Pancreas (tissue), 10 donors: ENCODE data around the gene TBC1D17. TPM values are rescaled to one million over a fixed set of nuclear protein-coding genes. Genes with fewer than 3 reads are reported as not detected.
A peak's percentile ranks its signal among the peaks of the same experiment; 100 is the strongest.

Source experiments
- ATAC-seq, 4 donors: fragments of 200-7000 bp; cut with Tn5 transposase; one replicate each; pipeline versions ENCODE4 v1.8.0 to v1.9.1; 2020; ENCODE audit warnings: mild to moderate bottlenecking in 4 of 4, moderate library complexity in 4 of 4
- DNase-seq, 6 donors: peaks; one replicate each; pipeline ENCODE4 v3.0.0-alpha.2; 2020
- FAIRE-seq: peaks from 2 replicates; lab custom pipeline; 2012; peaks lifted over from hg19 to GRCh38; lab: Jason Lieb, UNC
- H3K27ac ChIP-seq, 4 donors: fragments of 200-600 bp; sonication (generic); 1 replicate in 3 of 4; 2 replicates in 1 of 4; pipeline versions ENCODE4 v1.5.0 to v1.8.0; 2020
- H3K27me3 ChIP-seq, 4 donors: fragments of 200-600 bp; one replicate each; pipeline ENCODE4 v1.8.0; 2021
- H3K36me3 ChIP-seq, 3 donors: fragments of 200-600 bp; sonication (generic) in 1 of 3; one replicate each; pipeline versions ENCODE4 v1.5.0 to v1.8.0; 2020 to 2021
- H3K4me1 ChIP-seq, 3 donors: fragments of 200-600 bp; one replicate each; pipeline ENCODE4 v1.8.0; 2021
- H3K4me3 ChIP-seq, 4 donors: fragments of 200-600 bp; sonication (generic) in 2 of 4; one replicate each; pipeline versions ENCODE4 v1.5.0 to v1.8.0; 2020 to 2021
- H3K9me3 ChIP-seq, 4 donors: fragments of 200-600 bp; one replicate each; pipeline ENCODE4 v1.8.0; 2021
- CTCF ChIP-seq, 4 donors: fragments of 200-600 bp; sonication (generic) in 3 of 4; IDR thresholded peaks; one replicate each; pipeline versions ENCODE4 v1.5.0 to v1.8.0; 2021; ENCODE audit warnings: antibody characterized with exemption in 4 of 4
- WGBS, 2 donors: extraction: QIAGEN DNeasy Blood & Tissue Kit; methylation state at CpG; one replicate each; pipeline ENCODE4 v1.1.7; 2013; 5-methylcytosine and 5-hydroxymethylcytosine counted together
- intact Hi-C, 3 donors: fragments of 100-400 bp; cut with DNase I; formaldehyde crosslinking; loops; one replicate each; pipeline versions ENCODE4 v1.11.1 to v1.14.2; 2022
- polyA plus RNA-seq, 2 donors: library from polyadenylated mRNA; stranded (reverse); fragments of 200-250 nt; gene quantifications; one replicate each; pipeline ENCODE4 v1.2.3, GENCODE V29; 2013
- total RNA-seq, 6 donors: library from RNA; stranded (reverse); fragmentation: NEBNext Ultra II Directional in 4 of 6; extraction: Animal tissue kit (Norgen Biotek cat#: 25700) in 4 of 6; gene quantifications; one replicate each; pipeline versions ENCODE4 v1.2.1 to v1.2.4, GENCODE V29; 2021 to 2023
- donor health status: healthy with polysubstance abuse.
- donor health status: DM: no; HTN: no; CAD: no; lungs with moderate emphysema.
- donor health status: DM: no; HTN: no; CAD: no.
- donor health status: control.
- donor health status: control.
- donor health status: Bipolar disorder and iron deficiency.
- donor health status: DM: yes; HTN: yes; CAD: no.
- donor health status: DM: no; HTN: no; CAD: no.
- donor health status: DM: no; HTN: no; CAD: no.
- donor health status: DM: yes; HTN: yes; CAD: no.

TBC1D17 gene
- total and polyA plus RNA-seq, 8 donors, result 21.0 to 99.3 (median 31.3) TPM

GRCh38 chr19:49929611-49930482, 52.3 kb downstream of the TBC1D17 start:
- FAIRE-seq, result peak; percentile 70
- intact Hi-C loops, result no loop called here

DNA sequence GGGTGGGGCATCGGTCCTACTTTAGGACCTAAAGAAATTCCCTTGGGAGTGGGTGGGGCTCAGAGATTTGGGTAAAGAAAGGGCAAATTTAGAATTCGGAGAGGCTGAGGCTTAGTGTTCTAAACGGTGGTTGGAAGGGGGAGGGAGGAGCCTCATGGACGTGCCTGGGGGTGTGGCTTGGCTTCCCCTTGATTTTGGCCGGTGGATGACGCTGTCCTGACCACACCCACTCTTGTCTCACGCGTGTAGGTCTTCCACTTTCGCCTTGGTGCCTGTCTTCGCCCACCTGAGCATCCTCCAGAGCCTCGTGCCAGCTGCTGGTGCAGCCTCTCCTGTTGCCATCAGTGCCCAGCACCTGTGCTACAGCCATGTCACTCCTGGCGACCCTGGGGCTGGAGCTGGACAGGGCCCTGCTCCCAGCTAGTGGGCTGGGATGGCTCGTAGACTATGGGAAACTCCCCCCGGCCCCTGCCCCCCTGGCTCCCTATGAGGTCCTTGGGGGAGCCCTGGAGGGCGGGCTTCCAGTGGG, 53.0 kb downstream of the TBC1D17 start:
- Histone ChIP-seq H3K4me1 (peaks cover 9 to 13% (median 9%) of the 10 kb centered on the region in 3 donors), H3K4me3 (peak overlapping the region in 1 of 4 donors; percentile 90), H3K9me3 (no peaks in the 10 kb centered on the region), H3K27me3 (no peaks in the 10 kb centered on the region), H3K36me3 (no peaks in the 10 kb centered on the region), H3K27ac (no peak overlapping the region)
- WGBS, 2 donors, result 58 to 62% methylated on average over 15 of the region's 15 CpGs
- intact Hi-C loops, result no loop called here
- DNase-seq, result peak in 2 of 6 donors; percentile 57 to 61
- TF ChIP-seq CTCF (IDR thresholded peaks at IDR 0.05), result no peak
- no peak for FAIRE-seq
- no peak for ATAC-seq

More at GRCh38 chr19:49929611-49930482, 52.3 kb downstream of the TBC1D17 start:
- H3K36me3 ChIP-seq, result no peaks in the 10 kb centered on the region
- peak in 1 of 4 donors; percentile 17 for TF ChIP-seq CTCF (IDR thresholded peaks at IDR 0.05)
- H3K27me3 ChIP-seq, result no peaks in the 10 kb centered on the region
- DNase-seq (peak in 5 of 6 donors; percentile 89 to 96 (median 93)), ATAC-seq (peak; percentile 86 to 92 (median 88))
- no peaks in the 10 kb centered on the region for H3K9me3 ChIP-seq
- H3K4me1 ChIP-seq, result peaks cover 9 to 13% (median 9%) of the 10 kb centered on the region in 3 donors
- H3K27ac ChIP-seq, result peak overlapping the region; percentile 67 to 93 (median 87)
- peak overlapping the region; percentile 63 to 90 (median 85) for H3K4me3 ChIP-seq
- 3 to 4% methylated on average over 43 of the region's 43 CpGs for WGBS, 2 donors

DNA sequence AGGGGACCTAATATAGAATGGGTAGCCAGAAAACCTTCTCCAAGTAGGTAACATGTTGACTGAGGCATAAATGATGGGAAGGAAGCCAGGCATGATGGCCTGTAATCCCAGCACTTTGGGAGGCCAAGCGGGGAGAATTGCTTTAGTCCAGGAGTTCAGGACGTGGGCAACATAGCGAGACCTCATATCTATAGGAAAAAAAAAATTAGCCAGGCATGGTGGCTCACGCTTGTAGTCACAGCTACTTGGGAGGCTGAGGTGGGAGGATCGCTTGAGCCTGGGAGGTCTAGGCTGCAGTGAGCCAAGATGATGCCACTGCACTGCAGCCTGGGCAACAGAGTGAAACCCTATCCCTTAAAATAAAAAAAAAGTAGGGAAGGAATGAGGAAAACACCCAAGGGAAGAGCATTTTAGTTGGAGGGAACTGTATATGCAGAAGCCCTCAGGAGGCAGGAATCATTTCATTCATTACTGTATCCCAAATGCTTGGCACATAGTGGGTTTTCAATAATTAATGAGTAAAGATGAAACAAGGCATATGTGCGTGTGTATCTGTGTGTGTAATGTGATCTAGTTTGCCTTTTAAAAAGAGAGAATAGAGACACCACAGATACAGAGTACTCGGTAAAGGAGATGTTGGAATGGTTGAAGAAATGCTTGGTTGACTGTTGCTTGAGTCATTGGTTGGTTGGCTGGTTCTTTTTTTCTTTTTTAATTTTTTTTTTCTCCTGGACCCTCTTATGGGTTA, 54.0 kb downstream of the TBC1D17 start:
- Histone ChIP-seq H3K27me3 (no peaks in the 10 kb centered on the region), H3K9me3 (no peaks in the 10 kb centered on the region), H3K4me1 (peaks cover 9 to 13% (median 9%) of the 10 kb centered on the region in 3 donors), H3K36me3 (no peaks in the 10 kb centered on the region), H3K4me3 (no peak overlapping the region), H3K27ac (no peak overlapping the region)
- WGBS, 2 donors, result 94 to 97% methylated on average over 7 of the region's 7 CpGs
- ATAC-seq, result no peak
- no peak for DNase-seq
- TF ChIP-seq CTCF (IDR thresholded peaks at IDR 0.05), result no peak
- FAIRE-seq, result no peak
- intact Hi-C loops, result no loop called here

- no peak for FAIRE-seq
- TF ChIP-seq CTCF (IDR thresholded peaks at IDR 0.05), result no peak
- intact Hi-C loops, result no loop called here
Measured at GRCh38 chr19:49932041-49932451, 54.5 kb downstream of the TBC1D17 start.

More at GRCh38 chr19:49932041-49932451, 54.5 kb downstream of the TBC1D17 start:
- no peak overlapping the region for H3K4me3 ChIP-seq
- no peaks in the 10 kb centered on the region for H3K27me3 ChIP-seq
- no peaks in the 10 kb centered on the region for H3K36me3 ChIP-seq
- no peak overlapping the region for H3K27ac ChIP-seq
- 93 to 99% methylated on average over 5 of the region's 5 CpGs for WGBS, 2 donors
- H3K4me1 ChIP-seq, result peaks cover 8 to 13% (median 9%) of the 10 kb centered on the region in 3 donors
- H3K9me3 ChIP-seq, result no peaks in the 10 kb centered on the region
- ATAC-seq (no peak), DNase-seq (no peak)
